NCI-H1694 treated with DMSO at 0.1 percent for 48 hours (cell line): ENCODE results near the gene TMEM212.
"Not testable (repeated sequence)": the region's sequence is repeated elsewhere in the genome, so short reads cannot be mapped to it uniquely, and the experiment has no call there.

ENCODE experiments used
- DNase-seq: peaks from one replicate; lab custom pipeline; 2025; lab: John Stamatoyannopoulos, UW

Gene TMEM212

DNA sequence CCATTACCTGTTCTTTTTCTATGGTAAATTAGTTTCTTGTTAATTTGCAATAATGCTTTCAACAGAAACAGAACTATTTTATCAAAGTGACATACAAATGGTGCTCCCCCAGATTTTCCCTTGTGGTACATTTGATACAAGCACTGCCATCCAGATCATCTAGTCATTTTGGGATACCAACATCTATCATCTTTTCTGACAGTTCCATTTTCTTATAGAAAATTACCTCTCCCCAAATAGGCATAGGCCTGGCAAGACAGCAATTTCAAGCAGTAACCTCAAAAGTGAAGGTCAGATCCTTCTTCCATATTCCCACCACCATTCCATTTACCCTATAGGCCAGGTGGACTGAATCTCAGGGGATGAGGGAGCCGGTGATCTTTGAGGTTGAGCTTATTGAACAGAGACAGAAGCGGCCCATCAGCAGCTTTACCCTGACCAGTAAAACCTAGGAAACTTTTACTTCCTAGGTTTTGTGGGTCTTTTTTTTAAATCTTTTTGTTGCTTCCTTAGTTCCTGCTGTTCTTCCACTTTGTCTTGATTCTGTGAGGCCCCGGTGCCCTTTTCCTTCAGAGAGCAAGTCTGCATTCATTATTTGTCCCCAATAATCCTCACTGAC is 29.8 kb upstream of the TMEM212 start:
- no peak for DNase-seq

- no peak for DNase-seq
Measured at GRCh38 chr3:171813897-171814460, 29.2 kb upstream of the TMEM212 start.

DNA sequence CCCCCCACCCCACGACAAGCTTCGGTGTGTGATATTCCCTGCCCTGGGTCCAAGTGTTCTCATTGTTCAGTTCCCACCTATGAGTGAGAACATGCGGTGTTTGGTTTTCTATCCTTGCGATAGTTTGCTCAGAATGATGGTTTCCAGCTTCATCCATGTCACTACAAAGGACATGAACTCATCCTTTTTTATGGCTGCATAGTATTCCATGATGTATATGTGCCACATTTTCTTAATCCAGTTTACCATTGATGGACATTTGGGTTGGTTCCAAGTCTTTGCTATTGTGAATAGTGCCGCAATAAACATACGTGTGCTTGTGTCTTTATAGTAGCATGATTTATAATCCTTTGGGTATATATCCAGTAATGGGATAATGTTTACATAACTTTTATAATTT is 28.5 kb upstream of the TMEM212 start:
- DNase-seq: not testable (repeated sequence)

DNA sequence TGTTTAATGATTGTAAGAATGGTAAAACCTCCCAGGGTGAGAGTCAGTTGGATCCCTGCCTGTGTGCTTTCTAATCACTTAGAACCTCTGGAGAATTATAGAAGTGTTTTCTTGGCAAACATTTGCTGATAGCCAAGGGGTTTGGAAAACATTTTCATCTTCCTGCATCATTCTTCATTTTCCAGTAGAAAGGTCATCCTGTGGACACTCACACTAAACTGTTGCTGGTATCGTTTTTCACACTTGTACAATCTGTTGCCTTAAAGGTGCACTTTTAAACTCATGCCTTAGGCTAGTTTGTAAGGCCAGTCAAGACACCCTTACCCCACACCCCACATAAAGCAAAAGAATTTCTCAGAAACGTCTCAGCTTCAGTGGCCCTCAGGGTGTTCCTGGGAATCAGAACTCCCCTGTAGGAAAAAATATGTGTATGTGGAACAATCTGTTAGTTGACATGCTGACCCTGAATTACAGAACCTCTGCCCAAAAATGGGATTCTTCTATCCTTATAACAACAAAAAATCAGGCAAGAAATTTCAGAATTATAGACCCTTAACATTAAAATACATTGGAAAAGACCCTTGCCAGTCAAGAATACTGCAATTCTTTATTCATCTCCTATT is 27.1 kb upstream of the TMEM212 start:
- DNase-seq: no peak

GRCh38 chr3:171817074-171817800 is 25.9 kb upstream of the TMEM212 start:
- DNase-seq: no peak

DNA sequence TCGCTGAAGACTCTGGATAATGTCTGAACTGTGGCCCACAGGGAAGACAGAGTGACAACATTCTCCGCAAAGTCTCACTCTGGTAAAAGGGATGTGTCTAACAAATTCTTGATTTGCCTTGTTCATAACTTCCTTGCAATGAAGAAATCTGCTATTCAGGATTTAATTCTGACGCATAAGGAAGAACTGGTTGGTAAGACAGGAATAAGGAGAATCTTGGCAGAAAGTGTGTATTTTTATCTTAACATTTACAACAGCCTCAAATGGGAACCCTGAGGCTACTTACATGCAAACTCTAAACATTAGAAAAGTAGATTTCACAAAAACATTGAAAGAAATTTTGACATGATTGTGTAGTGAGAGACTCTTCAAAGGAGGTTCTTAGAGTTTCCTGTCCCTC is 22.1 kb upstream of the TMEM212 start:
- no peak for DNase-seq

- DNase-seq: no peak
Measured at GRCh38 chr3:171821778-171822358, 21.3 kb upstream of the TMEM212 start.

GRCh38 chr3:171822431-171823106 is 20.6 kb upstream of the TMEM212 start:
- no peak for DNase-seq

GRCh38 chr3:171824116-171824515 is 19.0 kb upstream of the TMEM212 start:
- DNase-seq: no peak

DNA sequence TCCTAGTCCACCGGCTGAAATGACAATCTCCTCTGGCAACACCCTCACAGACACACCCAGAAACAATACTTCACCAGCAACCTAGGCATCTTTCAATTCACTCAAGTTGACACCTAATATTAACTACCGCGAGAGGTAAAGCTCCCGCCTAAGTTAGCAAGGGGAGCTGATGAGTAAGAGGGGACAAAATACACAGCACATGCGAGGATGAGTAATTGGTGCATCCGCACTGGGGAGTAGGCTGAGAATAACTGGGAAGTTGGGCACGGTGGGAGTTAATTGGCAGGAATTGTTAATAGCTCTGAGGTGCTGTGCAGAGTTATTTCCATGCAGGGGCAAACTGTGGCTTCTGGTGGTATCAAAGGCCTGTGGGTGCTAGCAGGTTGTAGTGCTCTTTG is 18.3 kb upstream of the TMEM212 start:
- DNase-seq: no peak

DNA sequence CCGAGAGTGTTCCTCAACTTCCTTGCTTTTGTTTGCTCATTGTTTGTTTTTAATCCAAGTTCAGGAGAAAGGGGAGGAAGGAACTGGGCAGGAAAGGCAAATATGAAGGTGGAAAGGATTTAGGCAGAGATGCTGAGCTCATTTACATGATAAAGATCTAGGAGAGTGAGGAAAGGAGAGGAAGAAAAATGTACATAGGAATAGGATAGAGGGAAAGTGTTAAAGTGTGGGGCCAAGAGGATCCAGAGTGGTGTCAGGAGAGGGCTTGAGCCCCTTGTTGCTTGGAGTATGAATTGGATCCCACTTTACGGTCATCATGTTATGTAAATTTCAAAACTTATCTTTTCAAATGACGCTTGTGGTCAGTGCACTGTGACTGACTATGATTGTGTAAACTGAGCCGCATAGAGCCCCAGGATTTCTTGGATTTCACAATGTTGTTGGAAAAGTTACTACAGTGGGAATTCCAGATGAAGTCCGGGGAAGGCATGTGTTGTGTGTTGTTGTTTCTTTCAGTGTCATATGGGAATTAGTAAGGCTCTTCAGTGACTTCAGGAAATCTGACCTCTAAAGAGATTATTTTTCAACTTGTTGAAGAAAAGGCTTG is 17.8 kb upstream of the TMEM212 start:
- DNase-seq: no peak

DNA sequence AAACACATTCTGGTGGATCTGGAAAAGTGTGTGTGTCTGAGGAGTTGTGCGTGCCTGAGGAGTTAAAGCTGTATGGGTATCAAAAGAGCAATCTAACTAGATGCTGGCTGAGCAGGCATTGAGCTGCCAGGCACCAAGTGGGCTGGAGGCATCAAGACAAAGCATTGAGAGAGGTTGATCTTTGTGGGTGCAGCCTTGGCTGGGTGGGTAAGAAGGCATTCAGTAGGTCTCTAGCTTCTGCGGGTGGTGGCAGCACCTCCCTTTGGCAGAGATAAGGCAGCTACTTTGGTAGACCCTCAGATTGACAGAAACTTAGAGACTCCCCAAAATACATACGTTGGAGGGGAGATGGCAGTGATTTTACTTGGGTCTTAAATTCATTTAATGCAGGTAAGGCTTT is 15.8 kb upstream of the TMEM212 start:
- DNase-seq: no peak

DNA sequence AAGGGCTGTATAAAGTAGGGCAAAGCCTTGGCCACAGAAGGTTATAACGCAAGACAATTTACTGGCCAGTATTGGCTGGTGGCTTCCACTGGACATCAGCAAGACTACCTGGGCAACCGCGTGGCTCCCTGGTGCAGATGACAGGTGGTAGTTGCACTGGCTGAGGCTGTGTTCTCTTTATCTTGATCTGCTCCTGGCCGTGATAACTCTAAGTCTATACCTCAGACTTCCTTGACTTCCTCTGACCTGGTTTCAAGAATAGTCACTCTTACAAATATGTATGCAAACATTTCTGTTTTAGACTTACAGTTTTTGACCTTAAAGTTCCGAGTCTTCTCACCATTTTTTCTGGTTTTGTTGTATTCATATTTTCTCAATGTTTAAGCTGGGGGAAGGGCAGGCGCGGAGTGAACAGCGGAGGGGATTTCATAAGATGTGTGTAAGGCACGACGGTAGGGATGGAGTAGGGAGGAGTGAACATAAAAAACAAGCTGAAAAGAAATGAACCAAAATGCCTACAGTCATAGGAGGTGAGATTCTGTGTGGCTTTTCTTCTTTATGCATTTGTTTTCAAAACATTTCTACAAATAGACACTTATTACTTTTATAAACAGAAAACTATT is 15.2 kb upstream of the TMEM212 start:
- DNase-seq: no peak

- DNase-seq: no peak
Measured at GRCh38 chr3:171828902-171829770, 14.0 kb upstream of the TMEM212 start.

- DNase-seq: no peak
Measured at GRCh38 chr3:171829841-171830517, 13.2 kb upstream of the TMEM212 start.

- no peak for DNase-seq
Measured at GRCh38 chr3:171830518-171830875, 12.7 kb upstream of the TMEM212 start.

DNA sequence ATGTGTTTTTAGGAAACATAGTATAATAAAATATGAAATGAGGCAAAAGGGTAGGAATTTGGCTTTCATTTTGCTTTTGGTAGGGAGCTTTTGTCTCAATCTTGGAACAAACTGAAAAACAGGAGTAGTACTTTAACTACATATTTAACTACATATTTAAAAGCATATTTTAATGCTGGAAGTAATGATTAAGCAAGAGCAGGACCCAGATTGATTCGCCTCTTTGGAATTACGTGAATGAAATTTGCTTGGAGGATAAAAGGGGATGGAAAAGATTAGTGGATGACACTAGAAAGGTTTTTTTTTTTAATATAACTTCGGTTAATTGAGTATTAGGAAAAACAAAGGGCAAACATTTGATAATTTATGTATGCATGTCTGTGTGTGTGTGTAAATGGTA is 11.2 kb upstream of the TMEM212 start:
- no peak for DNase-seq

- DNase-seq: no peak
Measured at GRCh38 chr3:171832989-171833388, 10.2 kb upstream of the TMEM212 start.

DNA sequence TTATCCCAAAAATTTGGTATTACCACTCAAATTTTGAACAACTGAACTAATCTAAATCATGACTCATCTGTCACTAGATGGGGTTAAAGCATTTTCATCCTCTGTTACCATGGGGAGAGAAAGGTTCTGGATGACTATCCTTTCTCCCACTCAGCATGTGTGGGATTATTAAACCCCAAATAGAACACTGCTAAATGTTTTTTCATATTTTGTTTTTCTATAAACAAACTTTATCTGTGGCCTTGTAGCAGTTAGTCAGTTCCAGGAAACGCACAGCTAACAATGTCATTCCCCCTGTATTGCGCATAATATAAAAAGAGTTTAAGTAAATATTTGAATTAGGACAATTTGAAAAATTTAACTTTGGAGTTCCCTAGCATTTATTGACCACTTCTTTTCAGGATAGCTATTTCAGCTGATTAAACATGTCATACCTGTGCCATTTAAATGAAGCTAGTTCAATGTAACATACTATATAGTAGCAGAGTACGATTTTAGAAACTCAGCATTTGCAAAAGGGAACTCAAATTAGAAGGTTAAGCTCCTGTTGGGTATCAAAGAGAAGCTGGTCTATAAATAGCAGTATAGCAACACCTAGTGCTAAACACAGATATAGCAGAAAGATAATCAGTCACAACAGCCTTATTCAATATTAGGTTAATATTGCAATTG is 9.2 kb upstream of the TMEM212 start:
- peak; percentile 18 for DNase-seq
